ENCODE data around the gene ZNF28. TPM values are rescaled to one million over a fixed set of nuclear protein-coding genes. Genes with fewer than 3 reads are reported as not detected.

ZNF28 gene
- total RNA-seq, 2 donors from 2014 or later = 50.4 to 52.2 TPM

Other genes starting within 250 kb of the ZNF28 start
- 10 to 100 TPM; 59.0 to 88.7 TPM for gene ZNF83, start 183.3 kb downstream of the ZNF28 start, total RNA-seq
- gene ZNF611, start 86.6 kb downstream of the ZNF28 start, total RNA-seq = 100 to 1,000 TPM in 1 of 2 donors, 10 to 100 TPM in 1; 96.9 to 136 TPM
- gene ZNF600, start 34.8 kb downstream of the ZNF28 start, total RNA-seq = 10 to 100 TPM; 26.2 to 32.3 TPM
- gene ZNF468, start 36.0 kb upstream of the ZNF28 start, total RNA-seq = 10 to 100 TPM; 46.2 to 50.0 TPM
- 10 to 100 TPM; 33.5 to 37.5 TPM for gene ZNF320, start 76.0 kb upstream of the ZNF28 start, total RNA-seq
- 10 to 100 TPM; 13.4 to 19.6 TPM for gene ZNF888, start 101.8 kb upstream of the ZNF28 start, total RNA-seq
- 10 to 100 TPM; 20.7 to 24.8 TPM for gene ZNF816, start 141.2 kb upstream of the ZNF28 start, total RNA-seq
- gene ERVV-1, start 192.3 kb upstream of the ZNF28 start, total RNA-seq = not detected
- not detected for gene ERVV-2, start 223.1 kb upstream of the ZNF28 start, total RNA-seq

Measured in endodermal cell (in vitro differentiated cells).